ENCODE measurements around the gene LIMA1.
A peak's percentile ranks its signal among the peaks of the same experiment; 100 is the strongest.

DNA sequence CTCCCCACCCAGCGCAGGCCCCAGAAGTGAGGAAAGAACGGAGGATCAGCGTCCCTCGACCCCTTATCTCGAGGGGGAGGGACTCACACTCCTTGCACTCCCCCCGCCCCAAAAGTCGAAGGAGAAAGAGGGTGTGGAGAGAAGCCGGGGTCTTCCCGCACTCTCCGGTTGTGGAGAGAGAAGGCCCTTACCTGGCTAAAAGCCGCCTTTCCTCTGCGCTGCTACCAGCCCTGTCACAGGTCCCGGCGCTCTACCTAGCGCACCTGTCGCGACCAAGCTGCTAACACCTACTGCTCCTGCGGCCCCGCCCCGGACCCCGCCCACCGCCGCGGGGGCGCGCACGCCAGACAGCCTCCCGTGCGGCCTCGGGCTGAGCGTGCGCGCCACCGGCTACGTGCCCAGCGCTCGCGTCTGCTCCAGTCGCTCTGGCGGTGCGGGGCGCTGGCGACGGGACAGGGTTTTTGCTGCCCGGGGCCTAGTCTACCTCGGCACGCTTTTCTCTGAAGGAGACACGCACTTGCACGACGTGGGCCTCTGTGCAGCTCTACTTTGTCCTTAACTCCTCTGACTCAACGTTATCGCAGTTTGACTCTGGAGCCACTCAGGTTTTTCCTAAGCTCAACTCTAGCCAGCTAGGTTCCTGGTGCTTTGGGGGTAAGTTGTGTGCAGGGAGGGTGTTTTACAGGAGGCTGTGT, at the start of gene LIMA1:
- TF ChIP-seq POLR2A (IDR thresholded peaks at IDR 0.05) = peak; percentile 95 to 97 (median 96)
- TF ChIP-seq, protein P1, sequence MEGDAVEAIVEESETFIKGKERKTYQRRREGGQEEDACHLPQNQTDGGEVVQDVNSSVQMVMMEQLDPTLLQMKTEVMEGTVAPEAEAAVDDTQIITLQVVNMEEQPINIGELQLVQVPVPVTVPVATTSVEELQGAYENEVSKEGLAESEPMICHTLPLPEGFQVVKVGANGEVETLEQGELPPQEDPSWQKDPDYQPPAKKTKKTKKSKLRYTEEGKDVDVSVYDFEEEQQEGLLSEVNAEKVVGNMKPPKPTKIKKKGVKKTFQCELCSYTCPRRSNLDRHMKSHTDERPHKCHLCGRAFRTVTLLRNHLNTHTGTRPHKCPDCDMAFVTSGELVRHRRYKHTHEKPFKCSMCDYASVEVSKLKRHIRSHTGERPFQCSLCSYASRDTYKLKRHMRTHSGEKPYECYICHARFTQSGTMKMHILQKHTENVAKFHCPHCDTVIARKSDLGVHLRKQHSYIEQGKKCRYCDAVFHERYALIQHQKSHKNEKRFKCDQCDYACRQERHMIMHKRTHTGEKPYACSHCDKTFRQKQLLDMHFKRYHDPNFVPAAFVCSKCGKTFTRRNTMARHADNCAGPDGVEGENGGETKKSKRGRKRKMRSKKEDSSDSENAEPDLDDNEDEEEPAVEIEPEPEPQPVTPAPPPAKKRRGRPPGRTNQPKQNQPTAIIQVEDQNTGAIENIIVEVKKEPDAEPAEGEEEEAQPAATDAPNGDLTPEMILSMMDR (IDR thresholded peaks at IDR 0.05) = peak in 5 of 7 experiments; percentile 28 to 87 (median 58)

Data from body of pancreas (tissue), 4 donors.